ENCODE data around the gene NEO1. TPM values are rescaled to one million over a fixed set of nuclear protein-coding genes. Genes with fewer than 3 reads are reported as not detected.
"Not testable (repeated sequence)": the region's sequence is repeated elsewhere in the genome, so short reads cannot be mapped to it uniquely, and the experiment has no call there.

The NEO1 gene
- total RNA-seq, 1 donor from 2014 or later: 9.2 TPM

GRCh38 chr15:73296609-73297353, 244.5 kb downstream of the NEO1 start:
- ATAC-seq: no peak
- DNase-seq (ENCODE audit: low spot score): no peak

GRCh38 chr15:73298522-73299245, 246.4 kb downstream of the NEO1 start:
- ATAC-seq (no peak), DNase-seq (ENCODE audit: low spot score) (no peak)

GRCh38 chr15:73300286-73300685, 248.0 kb downstream of the NEO1 start:
- not testable (repeated sequence) for ATAC-seq; DNase-seq (ENCODE audit: low spot score)

- DNase-seq (ENCODE audit: low spot score): no peak
- ATAC-seq: no peak
These were observed 251.4 kb downstream of the NEO1 start for GRCh38 chr15:73303636-73304035.

GRCh38 chr15:73305331-73306211, 253.3 kb downstream of the NEO1 start:
- ATAC-seq (peak; percentile 60), DNase-seq (ENCODE audit: low spot score) (no peak)

- DNase-seq (ENCODE audit: low spot score) (no peak), ATAC-seq (no peak)
These were observed 256.0 kb downstream of the NEO1 start for GRCh38 chr15:73308305-73308704.

- DNase-seq (ENCODE audit: low spot score) (no peak), ATAC-seq (no peak)
These were observed 261.6 kb downstream of the NEO1 start for GRCh38 chr15:73313861-73314260.

- DNase-seq (ENCODE audit: low spot score) (no peak), ATAC-seq (no peak)
These were observed 265.6 kb downstream of the NEO1 start for GRCh38 chr15:73317651-73318462.

GRCh38 chr15:73318463-73319351, 266.4 kb downstream of the NEO1 start:
- ATAC-seq (no peak), DNase-seq (ENCODE audit: low spot score) (no peak)

GRCh38 chr15:73319460-73320245, 267.4 kb downstream of the NEO1 start:
- ATAC-seq: no peak
- no peak for DNase-seq (ENCODE audit: low spot score)

GRCh38 chr15:73320619-73321180, 268.4 kb downstream of the NEO1 start:
- ATAC-seq: no peak
- no peak for DNase-seq (ENCODE audit: low spot score)

- ATAC-seq: no peak
These were observed 269.5 kb downstream of the NEO1 start for GRCh38 chr15:73321496-73322450.

GRCh38 chr15:73322665-73323373, 270.6 kb downstream of the NEO1 start:
- no peak for DNase-seq (ENCODE audit: low spot score)
- no peak for ATAC-seq

More at GRCh38 chr15:73321496-73322450, 269.5 kb downstream of the NEO1 start:
- DNase-seq (ENCODE audit: low spot score): no peak

- ATAC-seq (no peak), DNase-seq (ENCODE audit: low spot score) (no peak)
These were observed 271.2 kb downstream of the NEO1 start for GRCh38 chr15:73323374-73323955.

GRCh38 chr15:73323956-73324355, 271.7 kb downstream of the NEO1 start:
- ATAC-seq (no peak), DNase-seq (ENCODE audit: low spot score) (no peak)

GRCh38 chr15:73324496-73325170, 272.4 kb downstream of the NEO1 start:
- DNase-seq (ENCODE audit: low spot score) (no peak), ATAC-seq (no peak)
